Neural progenitor cell (in vitro differentiated cells): ENCODE data around the gene ARHGAP8.
"Not testable (repeated sequence)": the region's sequence is repeated elsewhere in the genome, so short reads cannot be mapped to it uniquely, and the experiment has no call there.

Source experiments
- CTCF ChIP-seq: fragments of 200-600 bp; sonication (generic); IDR thresholded peaks from 2 replicates; pipeline ENCODE4 v1.5.1; 2017; ENCODE audit warnings: antibody characterized with exemption, mild to moderate bottlenecking
- EZH2 ChIP-seq: fragments of 200-600 bp; sonication (generic); IDR thresholded peaks from 2 replicates; pipeline ENCODE4 v1.6.1; 2017; ENCODE audit warnings: antibody characterized with exemption, mild to moderate bottlenecking, moderate library complexity

GRCh38 chr22:44854641-44855040 is 102.3 kb downstream of the ARHGAP8 start:
- TF ChIP-seq CTCF, EZH2: not testable (repeated sequence)
